Mesothelial cell of epicardium (in vitro differentiated cells): Measurements from ENCODE around the gene NUPR1. TPM values are rescaled to one million over a fixed set of nuclear protein-coding genes. Genes with fewer than 3 reads are reported as not detected.

Experiments used
- DNase-seq, 2 experiments: peaks; one replicate each; pipeline ENCODE4 v3.0.0; 2021; ENCODE audit warnings: low spot score in 2 of 2; ENCODE audit not compliant: unreplicated experiment in 2 of 2
- H3K27ac Mint-ChIP-seq: 2 replicates; pipeline ENCODE4 v1.8.0; 2021; ENCODE audit warnings: mixed read lengths
- H3K27me3 Mint-ChIP-seq: 2 replicates; pipeline ENCODE4 v1.8.0; 2021; ENCODE audit warnings: low read depth, mixed read lengths
- H3K36me3 Mint-ChIP-seq: 2 replicates; pipeline ENCODE4 v1.8.0; 2021; ENCODE audit warnings: mixed read lengths
- H3K4me1 Mint-ChIP-seq: 2 replicates; pipeline ENCODE4 v1.8.0; 2021; ENCODE audit warnings: mixed read lengths
- H3K4me3 Mint-ChIP-seq: 2 replicates; pipeline ENCODE4 v1.8.0; 2021; ENCODE audit warnings: mild to moderate bottlenecking, moderate library complexity, mixed read lengths
- H3K9me3 Mint-ChIP-seq: 2 replicates; pipeline ENCODE4 v1.8.0; 2021; ENCODE audit warnings: mixed read lengths
- CTCF ChIP-seq: fragments of 200-600 bp; sonication (generic); IDR thresholded peaks from one replicate; pipeline ENCODE4 v1.5.0; 2021; ENCODE audit warnings: antibody characterized with exemption; ENCODE audit not compliant: unreplicated experiment
- total RNA-seq: library from RNA; stranded (reverse); gene quantifications from 3 replicates; pipeline ENCODE4 v1.2.1, GENCODE V29; 2021

NUPR1 gene
- total RNA-seq, 1 donor from 2014 or later = 12.3 TPM

GRCh38 chr16:28542646-28543045 is 3.9 kb upstream of the NUPR1 start:
- no peak overlapping the region for H3K4me3 Mint-ChIP-seq
- H3K9me3 Mint-ChIP-seq = no peaks in the 10 kb centered on the region
- H3K27me3 Mint-ChIP-seq = peaks cover 2% of the 10 kb centered on the region
- TF ChIP-seq CTCF = no peak
- H3K4me1 Mint-ChIP-seq = peaks cover 17% of the 10 kb centered on the region
- H3K36me3 Mint-ChIP-seq = no peaks in the 10 kb centered on the region
- DNase-seq = no peak
- H3K27ac Mint-ChIP-seq = no peak overlapping the region

- no peaks in the 10 kb centered on the region for H3K36me3 Mint-ChIP-seq
- H3K4me1 Mint-ChIP-seq = peaks cover 21% of the 10 kb centered on the region
- H3K9me3 Mint-ChIP-seq = no peaks in the 10 kb centered on the region
- TF ChIP-seq CTCF = no peak
- H3K27ac Mint-ChIP-seq = no peak overlapping the region
- no peak overlapping the region for H3K4me3 Mint-ChIP-seq
- H3K27me3 Mint-ChIP-seq = peaks cover 2% of the 10 kb centered on the region
- no peak for DNase-seq
These were observed 1.6 kb upstream of the NUPR1 start for GRCh38 chr16:28540346-28540745.

DNA sequence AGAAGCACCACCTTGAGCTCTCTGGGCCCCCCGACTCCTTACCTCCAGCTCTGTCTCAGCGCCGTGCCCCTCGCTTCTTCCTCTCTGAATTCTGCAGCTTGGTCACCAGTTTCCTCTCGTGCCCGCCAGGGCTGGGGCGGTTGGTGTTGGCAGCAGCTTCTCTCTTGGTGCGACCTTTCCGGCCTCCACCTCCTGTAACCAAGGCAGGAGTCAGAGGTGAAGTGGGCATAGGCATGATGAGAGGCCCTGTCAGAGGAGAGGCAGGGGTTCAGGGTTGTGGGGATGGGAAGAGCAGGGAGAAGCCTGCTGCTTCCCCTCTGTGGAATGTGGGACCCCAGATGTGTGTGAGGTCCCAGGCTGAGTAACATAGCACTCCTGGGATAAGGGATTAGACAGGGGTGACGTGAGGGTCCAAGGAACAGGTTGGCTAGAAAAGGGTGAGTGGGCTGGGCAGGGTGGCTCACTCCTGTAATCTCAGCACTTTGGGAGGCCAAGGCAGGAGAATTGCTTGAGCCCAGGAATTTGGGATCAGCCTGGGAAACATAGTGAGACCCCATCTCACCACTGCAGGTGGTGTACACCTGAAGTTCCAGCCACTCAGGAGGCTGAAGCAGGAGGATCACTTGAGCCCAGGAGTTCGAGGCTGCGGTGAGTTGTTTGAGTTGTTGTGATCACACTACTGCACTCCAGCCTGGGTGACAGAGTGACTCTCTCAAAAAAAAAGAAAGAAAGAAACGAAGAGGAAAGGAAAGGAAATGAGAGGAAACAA is 626 bp downstream of the NUPR1 start:
- Mint-ChIP-seq H3K4me1 (peaks cover 20% of the 10 kb centered on the region), H3K27me3 (peaks cover 2% of the 10 kb centered on the region), H3K27ac (peak overlapping the region; percentile 92), H3K4me3 (peak overlapping the region; percentile 59), H3K9me3 (no peaks in the 10 kb centered on the region), H3K36me3 (no peaks in the 10 kb centered on the region)
- TF ChIP-seq CTCF = no peak
- DNase-seq = no peak

DNA sequence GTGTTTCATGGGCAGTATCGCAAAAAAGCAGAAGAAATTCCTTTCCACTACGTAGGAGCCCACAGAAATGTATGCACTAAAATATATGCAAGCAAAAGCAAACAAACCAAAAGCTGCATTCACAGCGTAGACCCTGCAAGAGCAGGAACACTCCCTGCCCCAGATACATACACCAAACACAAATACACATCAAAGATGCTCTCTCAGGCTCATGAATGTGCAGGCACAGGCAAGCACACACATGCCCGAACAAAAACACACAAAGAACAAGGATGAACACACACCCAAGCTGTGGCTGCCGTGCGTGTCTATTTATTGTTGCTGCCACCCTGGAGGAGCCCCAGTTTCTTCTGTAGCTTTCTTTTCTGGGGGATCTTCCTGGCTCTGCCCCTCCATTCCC is 1.7 kb downstream of the NUPR1 start:
- H3K36me3 Mint-ChIP-seq = no peaks in the 10 kb centered on the region
- H3K27ac Mint-ChIP-seq = no peak overlapping the region
- peak overlapping the region; percentile 13 for H3K4me3 Mint-ChIP-seq
- TF ChIP-seq CTCF = no peak
- no peaks in the 10 kb centered on the region for H3K9me3 Mint-ChIP-seq
- H3K27me3 Mint-ChIP-seq = peaks cover 2% of the 10 kb centered on the region
- peaks cover 16% of the 10 kb centered on the region for H3K4me1 Mint-ChIP-seq
- DNase-seq = no peak

- H3K4me3 Mint-ChIP-seq = no peak overlapping the region
- H3K27me3 Mint-ChIP-seq = no peaks in the 10 kb centered on the region
- H3K9me3 Mint-ChIP-seq = no peaks in the 10 kb centered on the region
- no peaks in the 10 kb centered on the region for H3K36me3 Mint-ChIP-seq
- no peak overlapping the region for H3K27ac Mint-ChIP-seq
- DNase-seq = no peak
- TF ChIP-seq CTCF = no peak
- H3K4me1 Mint-ChIP-seq = peaks cover 16% of the 10 kb centered on the region
These were observed 4.0 kb downstream of the NUPR1 start for GRCh38 chr16:28534542-28535373.
